Keratinocyte (primary cell): ENCODE data around the gene DNPEP.

ENCODE experiments used
- EZH2 ChIP-seq: IDR thresholded peaks from one replicate; pipeline ENCODE4 v1.6.1; 2012; ENCODE audit warnings: inconsistent platforms, mild to moderate bottlenecking, low read length, moderate library complexity
- TF ChIP-seq, protein P1 (sequence below), 3 experiments: IDR thresholded peaks in 1 of 3; conservative IDR thresholded peaks in 1 of 3; optimal IDR thresholded peaks in 1 of 3; 2 replicates in 2 of 3; 3 replicates in 1 of 3; pipeline versions ENCODE3 to v1.5.1; 2011; ENCODE audit warnings: low read length in 3 of 3, mild to moderate bottlenecking in 3 of 3, moderate library complexity in 2 of 3, control low read depth in 1 of 3, inconsistent platforms in 1 of 3; ENCODE audit not compliant: insufficient read depth in 2 of 3; ENCODE audit errors: extremely low read depth in 1 of 3

DNA sequence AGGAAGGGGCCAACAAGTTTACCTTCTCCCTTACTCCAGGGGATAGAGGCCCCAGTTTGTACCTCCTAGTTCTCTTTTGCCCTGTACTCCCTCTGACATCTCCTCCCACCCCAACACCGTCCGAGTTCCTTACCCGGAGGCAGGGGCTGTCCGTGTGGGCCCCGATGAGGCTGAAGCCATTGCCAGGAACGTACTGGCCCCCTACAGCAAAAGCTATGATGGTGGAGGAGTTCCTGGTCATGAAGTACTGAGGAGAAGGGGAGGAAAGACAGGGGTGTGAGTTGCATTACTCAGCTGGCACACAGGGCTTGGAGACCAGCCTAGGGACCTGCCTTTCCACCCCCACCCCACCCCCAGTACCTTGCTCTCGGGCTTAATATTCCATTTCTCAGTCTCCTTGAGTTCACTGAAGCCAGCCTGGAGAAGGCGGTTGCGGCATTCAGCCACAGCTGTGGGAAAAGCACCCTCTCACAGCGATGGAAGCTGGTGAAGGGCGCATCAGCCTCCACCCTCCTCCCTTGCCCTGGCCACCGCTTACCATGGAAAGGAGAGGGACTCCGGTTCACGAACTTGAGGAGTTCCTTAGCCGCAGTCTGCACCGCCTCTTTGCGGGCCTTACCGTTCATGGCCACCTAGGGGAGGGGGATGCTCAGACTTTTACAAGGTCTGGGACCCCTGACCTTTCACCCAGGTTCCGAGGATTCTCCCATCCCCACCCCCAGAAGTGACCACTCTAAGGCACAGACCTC lies 1.0 kb downstream of the DNPEP start:
- TF ChIP-seq, protein P1, sequence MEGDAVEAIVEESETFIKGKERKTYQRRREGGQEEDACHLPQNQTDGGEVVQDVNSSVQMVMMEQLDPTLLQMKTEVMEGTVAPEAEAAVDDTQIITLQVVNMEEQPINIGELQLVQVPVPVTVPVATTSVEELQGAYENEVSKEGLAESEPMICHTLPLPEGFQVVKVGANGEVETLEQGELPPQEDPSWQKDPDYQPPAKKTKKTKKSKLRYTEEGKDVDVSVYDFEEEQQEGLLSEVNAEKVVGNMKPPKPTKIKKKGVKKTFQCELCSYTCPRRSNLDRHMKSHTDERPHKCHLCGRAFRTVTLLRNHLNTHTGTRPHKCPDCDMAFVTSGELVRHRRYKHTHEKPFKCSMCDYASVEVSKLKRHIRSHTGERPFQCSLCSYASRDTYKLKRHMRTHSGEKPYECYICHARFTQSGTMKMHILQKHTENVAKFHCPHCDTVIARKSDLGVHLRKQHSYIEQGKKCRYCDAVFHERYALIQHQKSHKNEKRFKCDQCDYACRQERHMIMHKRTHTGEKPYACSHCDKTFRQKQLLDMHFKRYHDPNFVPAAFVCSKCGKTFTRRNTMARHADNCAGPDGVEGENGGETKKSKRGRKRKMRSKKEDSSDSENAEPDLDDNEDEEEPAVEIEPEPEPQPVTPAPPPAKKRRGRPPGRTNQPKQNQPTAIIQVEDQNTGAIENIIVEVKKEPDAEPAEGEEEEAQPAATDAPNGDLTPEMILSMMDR (optimal IDR thresholded peaks at IDR 0.05 in 1 of 3, IDR thresholded peaks at IDR 0.05 in 1 of 3, conservative IDR thresholded peaks at IDR 0.05 in 1 of 3; ENCODE audit: extremely low read depth in 1 of 3, insufficient read depth in 2 of 3, low read length in 3 of 3), result no peak
- no peak for TF ChIP-seq EZH2
